Neuronal stem cell (in vitro differentiated cells): Measurements from ENCODE around the gene DDX59.

ENCODE experiments used
- DNase-seq: peaks from one replicate; pipeline ENCODE4 v3.0.0-alpha.2; 2013; ENCODE audit warnings: low spot score
- H2AFZ ChIP-seq: one replicate; pipeline ENCODE4 v1.6.1; 2013; ENCODE audit warnings: mild to moderate bottlenecking, low read length, inconsistent platforms
- H2AK5ac ChIP-seq: 2 replicates; pipeline ENCODE4 v1.6.1; 2013; ENCODE audit warnings: low read depth, mild to moderate bottlenecking, inconsistent platforms, low read length, moderate library complexity, mixed read lengths
- H2BK120ac ChIP-seq: 2 replicates; pipeline ENCODE4 v1.6.1; 2013; ENCODE audit warnings: low read depth, mild to moderate bottlenecking, inconsistent platforms, low read length, moderate library complexity, mixed read lengths
- H2BK12ac ChIP-seq: one replicate; pipeline ENCODE4 v1.6.1; 2013; ENCODE audit warnings: low read length, inconsistent platforms
- H2BK15ac ChIP-seq: 2 replicates; pipeline ENCODE4 v1.6.1; 2013; ENCODE audit warnings: mild to moderate bottlenecking, low read length, inconsistent platforms, mixed read lengths
- H2BK5ac ChIP-seq: one replicate; pipeline ENCODE4 v1.6.1; 2013; ENCODE audit warnings: inconsistent platforms, mild to moderate bottlenecking, low read length, moderate library complexity
- H3K14ac ChIP-seq: one replicate; pipeline ENCODE4 v1.6.1; 2013; ENCODE audit warnings: low read length, inconsistent platforms
- H3K18ac ChIP-seq: 2 replicates; pipeline ENCODE4 v1.6.1; 2013; ENCODE audit warnings: low read length, inconsistent platforms
- H3K23ac ChIP-seq: 2 replicates; pipeline ENCODE4 v1.6.1; 2013; ENCODE audit warnings: low read depth, mild to moderate bottlenecking, mixed read lengths, low read length, inconsistent platforms; ENCODE audit not compliant: poor library complexity
- H3K27ac ChIP-seq: replicated peaks from 3 replicates; pipeline ENCODE4 v1.5.1; 2013; ENCODE audit warnings: low read length, inconsistent platforms
- H3K27me3 ChIP-seq, 3 experiments: 2 replicates each; pipeline ENCODE4 v1.6.1; 2013; ENCODE audit warnings: low read length in 3 of 3, mild to moderate bottlenecking in 2 of 3, inconsistent platforms in 1 of 3, low read depth in 1 of 3, mixed read lengths in 1 of 3, moderate library complexity in 1 of 3; ENCODE audit not compliant: control insufficient read depth in 3 of 3, insufficient read depth in 3 of 3
- H3K36me3 ChIP-seq, 2 donors: replicated peaks in 1 of 2; 2 replicates each; pipeline ENCODE4 v1.6.1; 2013; ENCODE audit warnings: low read length in 2 of 2; ENCODE audit not compliant: control insufficient read depth in 2 of 2, insufficient read depth in 2 of 2
- H3K4ac ChIP-seq: 2 replicates; pipeline ENCODE4 v1.6.1; 2013; ENCODE audit warnings: inconsistent platforms, mild to moderate bottlenecking, low read length, moderate library complexity
- H3K4me1 ChIP-seq, 2 donors: 1 replicate in 1 of 2; 2 replicates in 1 of 2; pipeline ENCODE4 v1.6.1; 2013; ENCODE audit warnings: low read length in 2 of 2, low read depth in 1 of 2; ENCODE audit not compliant: control insufficient read depth in 2 of 2, insufficient read depth in 1 of 2
- H3K4me2 ChIP-seq: one replicate; pipeline ENCODE4 v1.6.1; 2013; ENCODE audit warnings: mild to moderate bottlenecking, low read length, inconsistent platforms; ENCODE audit not compliant: insufficient read depth, poor library complexity, severe bottlenecking
- H3K4me3 ChIP-seq, 2 donors: 2 replicates each; pipeline ENCODE4 v1.5.1; 2013; ENCODE audit warnings: low read length in 2 of 2, mild to moderate bottlenecking in 2 of 2, inconsistent platforms in 1 of 2, moderate library complexity in 1 of 2
- H3K79me1 ChIP-seq: one replicate; pipeline ENCODE4 v1.6.1; 2013; ENCODE audit warnings: low read depth, mild to moderate bottlenecking, inconsistent platforms, low read length, moderate library complexity
- H3K9ac ChIP-seq: one replicate; pipeline ENCODE4 v1.6.1; 2013; ENCODE audit warnings: mild to moderate bottlenecking, low read depth, low read length, inconsistent platforms; ENCODE audit not compliant: poor library complexity
- H3K9me3 ChIP-seq, 2 donors: replicated peaks in 1 of 2; 2 replicates each; pipeline versions ENCODE3 to v1.6.1; 2013; ENCODE audit warnings: low read length in 2 of 2, mild to moderate bottlenecking in 2 of 2, inconsistent platforms in 1 of 2, low read depth in 1 of 2, mixed read lengths in 1 of 2, moderate library complexity in 1 of 2; ENCODE audit not compliant: control insufficient read depth in 2 of 2, insufficient read depth in 1 of 2
- H4K8ac ChIP-seq: one replicate; pipeline ENCODE4 v1.6.1; 2013; ENCODE audit warnings: low read depth, mild to moderate bottlenecking, inconsistent platforms, low read length, moderate library complexity
- H4K91ac ChIP-seq: one replicate; pipeline ENCODE4 v1.6.1; 2013; ENCODE audit warnings: low read length, low read depth, mild to moderate bottlenecking, inconsistent platforms; ENCODE audit not compliant: poor library complexity
- WGBS, 2 donors: extraction: QIAGEN DNeasy Blood & Tissue Kit; methylation state at CpG; one replicate each; pipeline ENCODE4 v1.1.7; 2013; ENCODE audit warnings: missing lambda C conversion rate in 2 of 2, mixed read lengths in 1 of 2; ENCODE audit not compliant: insufficient read length in 2 of 2, insufficient replicate concordance in 1 of 2; ENCODE audit errors: extremely low coverage in 2 of 2; 5-methylcytosine and 5-hydroxymethylcytosine counted together

DDX59 gene

GRCh38 chr1:200658037-200658818 is 11.5 kb downstream of the DDX59 start:
- Histone ChIP-seq H3K4me2 (no peak overlapping the region), H3K23ac (no peak overlapping the region), H3K36me3 (peaks cover 18 to 92% of the 10 kb centered on the region in 2 donors), H3K4me3 (peak overlapping the region in 1 of 2 donors; percentile 50), H4K91ac (no peak overlapping the region), H4K8ac (no peak overlapping the region), H2AFZ (no peak overlapping the region), H2BK120ac (no peak overlapping the region), H2BK5ac (no peak overlapping the region), H2AK5ac (no peak overlapping the region), H3K27ac (no peak overlapping the region), H3K14ac (no peak overlapping the region), H3K79me1 (peaks cover 1% of the 10 kb centered on the region), H3K27me3 (no peaks in the 10 kb centered on the region), H3K18ac (no peak overlapping the region), H3K4ac (no peak overlapping the region), H2BK12ac (no peak overlapping the region), H3K9me3 (no peaks in the 10 kb centered on the region), H2BK15ac (no peak overlapping the region), H3K4me1 (no peaks in the 10 kb centered on the region), H3K9ac (no peak overlapping the region)
- DNase-seq: no peak
- no CpG with 5 or more reads among the region's 4 CpGs for WGBS, 2 donors

DNA sequence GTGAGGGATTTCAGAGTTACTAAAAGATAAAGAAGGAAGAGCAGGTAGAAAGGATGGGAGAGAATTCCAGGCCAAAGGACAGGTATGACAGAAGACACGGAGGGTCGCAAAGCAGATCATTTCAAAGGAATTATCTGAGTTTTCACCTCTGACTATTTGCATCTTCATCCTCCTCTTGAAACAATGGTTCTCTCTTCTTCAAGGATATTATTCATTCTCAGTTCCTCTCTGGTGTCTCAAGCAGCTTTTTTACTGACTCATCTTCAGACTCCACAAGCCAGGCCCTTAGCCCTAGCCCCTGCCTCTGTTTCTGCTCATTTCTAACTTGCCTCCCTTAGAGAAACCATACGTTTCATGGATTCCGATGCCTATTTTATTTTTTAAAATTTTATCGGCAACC is 15.0 kb downstream of the DDX59 start:
- peaks cover 12 to 86% of the 10 kb centered on the region in 2 donors for H3K36me3 ChIP-seq
- H3K4ac ChIP-seq: no peak overlapping the region

GRCh38 chr1:200653022-200653462 is 16.7 kb downstream of the DDX59 start:
- H4K8ac ChIP-seq: no peak overlapping the region
- no peak overlapping the region for H2AFZ ChIP-seq
- H2BK15ac ChIP-seq: no peak overlapping the region
- H2BK12ac ChIP-seq: no peak overlapping the region
- H4K91ac ChIP-seq: no peak overlapping the region
- no peak overlapping the region for H3K18ac ChIP-seq
- no peak overlapping the region for H3K4ac ChIP-seq
- no peaks in the 10 kb centered on the region for H3K4me1 ChIP-seq
- no peak overlapping the region for H3K27ac ChIP-seq
- H3K9ac ChIP-seq: no peak overlapping the region
- peaks cover 9 to 86% of the 10 kb centered on the region in 2 donors for H3K36me3 ChIP-seq
- DNase-seq: no peak
- no peak overlapping the region for H3K23ac ChIP-seq
- no peak overlapping the region for H3K4me3 ChIP-seq
- no peaks in the 10 kb centered on the region for H3K9me3 ChIP-seq
- H3K14ac ChIP-seq: no peak overlapping the region
- no CpG with 5 or more reads among the region's 5 CpGs for WGBS, 2 donors
- H2AK5ac ChIP-seq: no peak overlapping the region
- H2BK5ac ChIP-seq: no peak overlapping the region
- no peaks in the 10 kb centered on the region for H3K27me3 ChIP-seq
- H2BK120ac ChIP-seq: no peak overlapping the region
- H3K4me2 ChIP-seq: no peak overlapping the region
- no peaks in the 10 kb centered on the region for H3K79me1 ChIP-seq

More for the DNA sequence above, 15.0 kb downstream of the DDX59 start:
- Histone ChIP-seq H3K4me2 (no peak overlapping the region), H3K23ac (no peak overlapping the region), H3K9me3 (no peaks in the 10 kb centered on the region), H4K8ac (no peak overlapping the region), H3K18ac (no peak overlapping the region), H2BK15ac (no peak overlapping the region), H2BK120ac (no peak overlapping the region), H3K4me1 (no peaks in the 10 kb centered on the region), H2AK5ac (no peak overlapping the region), H3K9ac (no peak overlapping the region), H2BK5ac (no peak overlapping the region), H3K27ac (no peak overlapping the region), H3K79me1 (peaks cover 1% of the 10 kb centered on the region), H3K14ac (no peak overlapping the region), H4K91ac (no peak overlapping the region), H3K27me3 (no peaks in the 10 kb centered on the region), H3K4me3 (no peak overlapping the region), H2BK12ac (no peak overlapping the region), H2AFZ (no peak overlapping the region)
- WGBS, 2 donors: no CpG with 5 or more reads among the region's 5 CpGs
- DNase-seq: no peak

GRCh38 chr1:200652378-200652777 is 17.3 kb downstream of the DDX59 start:
- WGBS, 2 donors: no CpG with 5 or more reads among the region's 1 CpG
- DNase-seq: no peak
- H3K79me1 ChIP-seq: no peaks in the 10 kb centered on the region

More at GRCh38 chr1:200652378-200652777, 17.3 kb downstream of the DDX59 start:
- H3K14ac ChIP-seq: no peak overlapping the region
- no peak overlapping the region for H4K8ac ChIP-seq
- H3K4me2 ChIP-seq: no peak overlapping the region
- H3K27ac ChIP-seq: no peak overlapping the region
- H2BK5ac ChIP-seq: no peak overlapping the region
- no peak overlapping the region for H2BK15ac ChIP-seq
- H3K27me3 ChIP-seq: no peaks in the 10 kb centered on the region
- peaks cover 6 to 88% of the 10 kb centered on the region in 2 donors for H3K36me3 ChIP-seq
- H3K23ac ChIP-seq: no peak overlapping the region
- no peak overlapping the region for H3K18ac ChIP-seq
- H3K4me1 ChIP-seq: no peaks in the 10 kb centered on the region
- no peak overlapping the region for H2AFZ ChIP-seq
- H2BK12ac ChIP-seq: no peak overlapping the region
- no peak overlapping the region for H3K4ac ChIP-seq
- no peak overlapping the region for H3K4me3 ChIP-seq
- H2AK5ac ChIP-seq: no peak overlapping the region
- H3K9ac ChIP-seq: no peak overlapping the region
- H4K91ac ChIP-seq: no peak overlapping the region
- H2BK120ac ChIP-seq: no peak overlapping the region
- H3K9me3 ChIP-seq: no peaks in the 10 kb centered on the region
